HG03060 (cell line): ENCODE measurements around the gene OR12D3.
"Not testable (repeated sequence)": the region's sequence is repeated elsewhere in the genome, so short reads cannot be mapped to it uniquely, and the experiment has no call there.

Experiments
- ATAC-seq: cut with Tn5 transposase; IDR thresholded peaks from one replicate; pipeline ENCODE4 v1.9.1; 2021; ENCODE audit warnings: low read depth, moderate number of reproducible peaks; ENCODE audit not compliant: unreplicated experiment

OR12D3 gene

GRCh38 chr6:29375191-29375590, at the start of gene OR12D3:
Gene OR12D3, minus strand, starts transcription at chr6:29375291. Its CDS starts 4 bp downstream, at chr6:29375287.
- no peak for ATAC-seq

GRCh38 chr6:29424575-29424974, 49.5 kb upstream of the OR12D3 start:
- no peak for ATAC-seq

- no peak for ATAC-seq
These were observed 49.1 kb upstream of the OR12D3 start for GRCh38 chr6:29424168-29424567.

GRCh38 chr6:29419516-29419915, 44.4 kb upstream of the OR12D3 start:
- ATAC-seq: no peak

- ATAC-seq: no peak
These were observed 39.5 kb upstream of the OR12D3 start, which contains the start of gene OR12D1 for GRCh38 chr6:29414588-29414987. Gene OR12D1, plus strand, starts transcription at chr6:29414928.

GRCh38 chr6:29403801-29404200, 28.7 kb upstream of the OR12D3 start:
- no peak for ATAC-seq

- no peak for ATAC-seq
These were observed 24.4 kb upstream of the OR12D3 start for GRCh38 chr6:29399525-29399924.

- no peak for ATAC-seq
These were observed 20.2 kb upstream of the OR12D3 start, which contains the start of gene OR12D2 for GRCh38 chr6:29395331-29395730. Gene OR12D2, plus strand, starts transcription at chr6:29395631. Its CDS starts 1,069 bp downstream, at chr6:29396700.

GRCh38 chr6:29388533-29388932, 13.4 kb upstream of the OR12D3 start:
- no peak for ATAC-seq

- ATAC-seq: no peak
These were observed 912 bp upstream of the OR12D3 start for GRCh38 chr6:29376003-29376402.

GRCh38 chr6:29368765-29369164, 6.3 kb downstream of the OR12D3 start, which contains the start of gene OR5V1:
Gene OR5V1, minus strand, starts transcription at chr6:29368865. Its CDS starts 12,670 bp downstream, at chr6:29356195.
- ATAC-seq: no peak

GRCh38 chr6:29355603-29356002, 19.5 kb downstream of the OR12D3 start:
- ATAC-seq: no peak

- ATAC-seq: no peak
These were observed 20.1 kb downstream of the OR12D3 start for GRCh38 chr6:29354980-29355379.

- ATAC-seq: not testable (repeated sequence)
These were observed 25.7 kb downstream of the OR12D3 start for GRCh38 chr6:29349348-29349747.

GRCh38 chr6:29345380-29345779, 29.7 kb downstream of the OR12D3 start:
- no peak for ATAC-seq

- ATAC-seq: no peak
These were observed 38.8 kb downstream of the OR12D3 start for GRCh38 chr6:29336269-29336668.

- ATAC-seq: no peak
These were observed 42.4 kb downstream of the OR12D3 start for GRCh38 chr6:29332676-29333075.

- ATAC-seq: no peak
These were observed 49.3 kb downstream of the OR12D3 start for GRCh38 chr6:29325777-29326176.
